ENCODE measurements around the gene ADRA2B. TPM values are rescaled to one million over a fixed set of nuclear protein-coding genes. Genes with fewer than 3 reads are reported as not detected.

The ADRA2B gene
- total RNA-seq, 1 donor from 2014 or later = 0.32 TPM

GRCh38 chr2:96091141-96091710 lies 25.1 kb downstream of the ADRA2B start:
- no peak overlapping the region for H3K27ac ChIP-seq
- no peak for ATAC-seq
- no peaks in the 10 kb centered on the region for H3K4me1 ChIP-seq
- peaks cover 6% of the 10 kb centered on the region for H3K27me3 ChIP-seq (ENCODE audit: low read depth)
- no peak for TF ChIP-seq CTCF (IDR thresholded peaks at IDR 0.05)
- H3K9me3 ChIP-seq = no peaks in the 10 kb centered on the region
- no peaks in the 10 kb centered on the region for H3K36me3 ChIP-seq
- no peak overlapping the region for H3K4me3 ChIP-seq
- DNase-seq = peak; percentile 17
- intact Hi-C loops (cut with DNase I) = no loop called here

- Histone ChIP-seq H3K27me3 (ENCODE audit: low read depth) (peaks cover 6% of the 10 kb centered on the region), H3K4me3 (no peak overlapping the region), H3K36me3 (no peaks in the 10 kb centered on the region), H3K9me3 (no peaks in the 10 kb centered on the region), H3K4me1 (no peaks in the 10 kb centered on the region), H3K27ac (no peak overlapping the region)
- ATAC-seq (no peak), DNase-seq (peak; percentile 13)
- intact Hi-C loops (cut with DNase I) = no loop called here
- no peak for TF ChIP-seq CTCF (IDR thresholded peaks at IDR 0.05)
Measured at GRCh38 chr2:96090196-96090926, 26.0 kb downstream of the ADRA2B start.

- Histone ChIP-seq H3K4me1 (no peaks in the 10 kb centered on the region), H3K27me3 (ENCODE audit: low read depth) (peaks cover 6% of the 10 kb centered on the region), H3K9me3 (no peaks in the 10 kb centered on the region), H3K27ac (no peak overlapping the region), H3K4me3 (no peak overlapping the region), H3K36me3 (no peaks in the 10 kb centered on the region)
- no peak for TF ChIP-seq CTCF (IDR thresholded peaks at IDR 0.05)
- DNase-seq (peak; percentile 40), ATAC-seq (peak; percentile 21 to 25)
- intact Hi-C loops (cut with DNase I) = no loop called here
Measured at GRCh38 chr2:96089356-96090195, 26.8 kb downstream of the ADRA2B start.

GRCh38 chr2:96088340-96089335 lies 27.7 kb downstream of the ADRA2B start:
- ATAC-seq (no peak), DNase-seq (peak; percentile 34)
- no peaks in the 10 kb centered on the region for H3K9me3 ChIP-seq
- no peaks in the 10 kb centered on the region for H3K4me1 ChIP-seq
- no peaks in the 10 kb centered on the region for H3K36me3 ChIP-seq
- H3K27ac ChIP-seq = no peak overlapping the region
- no peak for TF ChIP-seq CTCF (IDR thresholded peaks at IDR 0.05)
- peaks cover 6% of the 10 kb centered on the region for H3K27me3 ChIP-seq (ENCODE audit: low read depth)
- intact Hi-C loops (cut with DNase I) = no loop called here
- H3K4me3 ChIP-seq = no peak overlapping the region

GRCh38 chr2:96087130-96087529 lies 29.2 kb downstream of the ADRA2B start:
- intact Hi-C loops (cut with DNase I) = no loop called here
- Histone ChIP-seq H3K9me3 (no peaks in the 10 kb centered on the region), H3K27ac (no peak overlapping the region), H3K36me3 (no peaks in the 10 kb centered on the region), H3K4me1 (no peaks in the 10 kb centered on the region), H3K27me3 (ENCODE audit: low read depth) (peaks cover 6% of the 10 kb centered on the region), H3K4me3 (no peak overlapping the region)
- no peak for ATAC-seq
- no peak for TF ChIP-seq CTCF (IDR thresholded peaks at IDR 0.05)
- no peak for DNase-seq

Measured in lower lobe of right lung (tissue), 2 donors.